K562 (cell line): ENCODE measurements around the gene NPEPPS. TPM values are rescaled to one million over a fixed set of nuclear protein-coding genes. Genes with fewer than 3 reads are reported as not detected.
"Not testable (repeated sequence)": the region's sequence is repeated elsewhere in the genome, so short reads cannot be mapped to it uniquely, and the experiment has no call there.

ENCODE experiments used
- ATAC-seq: fragments of 200-7000 bp; cut with Tn5 transposase; 3 replicates; pipeline ENCODE4 v1.9.1; 2020; ENCODE audit warnings: moderate library complexity
- BruUV-seq: library from RNA; stranded (reverse); fragments of 400-500 nt; replicated peaks from 2 replicates; lab custom pipeline; 2021; lab: Mats Ljungman, UMichigan
- CTCF ChIA-PET: fragments of 300-600 bp; formaldehyde crosslinking; extraction: SDS; loops from one replicate; lab custom pipeline; 2021; ENCODE audit warnings: low intra/inter-chr PET ratio; lab: Yijun Ruan, JAX
- POLR2A ChIA-PET: fragments of 300-600, 350-650 bp; sonication (Branson Sonifier 250); formaldehyde crosslinking; extraction: SDS; loops from one replicate; lab custom pipeline; 2021; ENCODE audit warnings: antibody characterized with exemption, inconsistent platforms; lab: Yijun Ruan, JAX
- DNase-seq, 4 experiments: peaks; one replicate each; pipeline versions ENCODE4 v3.0.0 to v3.0.0-alpha.2; 2011 to 2018; ENCODE audit warnings: low spot score in 3 of 4, mixed read lengths in 3 of 4; ENCODE audit errors: extremely low read depth in 1 of 4
- FAIRE-seq: peaks from 2 replicates; lab custom pipeline; 2011; peaks lifted over from hg19 to GRCh38; lab: Jason Lieb, UNC
- H2AFZ ChIP-seq: 2 replicates; pipeline ENCODE4 v1.6.0; 2011; ENCODE audit warnings: low read depth, low read length, control low read depth, inconsistent platforms
- H3K27ac ChIP-seq: fragments of 200-600 bp; 3 replicates; pipeline ENCODE4 v1.8.0; 2011; ENCODE audit warnings: low read depth, mild to moderate bottlenecking, control low read depth, inconsistent platforms, low read length, moderate library complexity, mixed read lengths; ENCODE audit errors: extremely low read depth
- H3K27me3 ChIP-seq, 2 experiments: fragments of 300-600 bp in 1 of 2; 2 replicates in 1 of 2; 3 replicates in 1 of 2; pipeline versions ENCODE4 v1.6.0 to v1.8.0; 2011; ENCODE audit warnings: inconsistent platforms in 2 of 2, low read length in 2 of 2, mild to moderate bottlenecking in 1 of 2, mixed read lengths in 1 of 2, moderate library complexity in 1 of 2; ENCODE audit not compliant: control insufficient read depth in 2 of 2, insufficient read depth in 2 of 2
- H3K36me3 ChIP-seq: fragments of 300-600 bp; 3 replicates; pipeline ENCODE4 v1.8.0; 2011; ENCODE audit warnings: mild to moderate bottlenecking, low read length, inconsistent platforms; ENCODE audit not compliant: control insufficient read depth, insufficient read depth
- H3K4me1 ChIP-seq, 2 experiments: fragments of 200-600 bp in 1 of 2; replicated peaks in 1 of 2; 2 replicates in 1 of 2; 3 replicates in 1 of 2; pipeline versions ENCODE4 v1.5.1 to v1.8.0; 2011; ENCODE audit warnings: inconsistent platforms in 2 of 2, low read length in 2 of 2, mild to moderate bottlenecking in 1 of 2, mixed read lengths in 1 of 2, moderate library complexity in 1 of 2; ENCODE audit not compliant: control insufficient read depth in 2 of 2, insufficient read depth in 2 of 2
- H3K4me2 ChIP-seq: 2 replicates; pipeline ENCODE4 v1.6.1; 2011; ENCODE audit warnings: low read length, control low read depth, inconsistent platforms, mixed read lengths; ENCODE audit not compliant: insufficient read depth
- H3K4me3 ChIP-seq: fragments of 200-600 bp; sonication (generic), shearing (Covaris generic); 2 replicates; pipeline ENCODE4 v1.5.1; 2016; ENCODE audit warnings: control low read depth, inconsistent platforms
- H3K79me2 ChIP-seq: fragments of 200-600 bp; 3 replicates; pipeline ENCODE4 v1.8.0; 2011; ENCODE audit warnings: low read length, inconsistent platforms; ENCODE audit not compliant: control insufficient read depth, insufficient read depth
- H3K9ac ChIP-seq, 2 experiments: 2 replicates each; pipeline versions ENCODE4 v1.6.0 to v1.6.1; 2011; ENCODE audit warnings: low read depth in 2 of 2, low read length in 2 of 2, control low read depth in 1 of 2, inconsistent platforms in 1 of 2, mild to moderate bottlenecking in 1 of 2, mixed read lengths in 1 of 2; ENCODE audit not compliant: insufficient read depth in 1 of 2
- H3K9me1 ChIP-seq: one replicate; pipeline ENCODE4 v1.6.0; 2011; ENCODE audit warnings: inconsistent platforms, mild to moderate bottlenecking, low read length, moderate library complexity; ENCODE audit not compliant: control insufficient read depth, insufficient read depth
- H3K9me3 ChIP-seq: replicated peaks from 2 replicates; pipeline ENCODE4 v1.5.1; 2011; ENCODE audit warnings: low read depth, low read length, inconsistent platforms; ENCODE audit not compliant: control insufficient read depth, insufficient read depth
- H4K20me1 ChIP-seq: replicated peaks from 2 replicates; pipeline ENCODE4 v1.6.1; 2011; ENCODE audit warnings: low read length, inconsistent platforms, mixed read lengths; ENCODE audit not compliant: control insufficient read depth, insufficient read depth
- MEIS2 ChIP-seq: fragments of 450-650 bp; IDR thresholded peaks from 2 replicates; pipeline ENCODE4 v1.6.1; 2014; ENCODE audit warnings: mild to moderate bottlenecking; ENCODE audit not compliant: partially characterized antibody
- MYNN ChIP-seq, 2 experiments: sonication (generic); formaldehyde crosslinking in 1 of 2; IDR thresholded peaks; 2 replicates each; pipeline versions ENCODE4 v1.5.0 to v1.6.1; 2016 to 2020; ENCODE audit warnings: antibody characterized with exemption in 1 of 2, missing genetic modification reagents in 1 of 2
- WGBS: fragments of 100-300 bp; shearing (Covaris generic); methylation state at CpG from one replicate; pipeline ENCODE4 v1.1.6; 2016; ENCODE audit warnings: low coverage, mixed read lengths; ENCODE audit not compliant: insufficient coverage; ENCODE audit errors: missing lambda C conversion rate; 5-methylcytosine and 5-hydroxymethylcytosine counted together
- in situ Hi-C: fragments of 300-500 bp; cut with MboI; formaldehyde crosslinking; loops from 4 replicates; pipeline ENCODE4 v1.15.0; 2018; ENCODE audit warnings: inconsistent platforms, mixed read lengths
- intact Hi-C: fragments of 100-400 bp; cut with micrococcal nuclease; formaldehyde crosslinking; loops from 2 replicates; pipeline ENCODE4 v1.14.2; 2022
- polyA plus RNA-seq, 8 experiments: library from polyadenylated mRNA; depleted of rRNA in 4 of 8; stranded (reverse) in 5 of 8; unstranded in 3 of 8; fragments of >200 nt; fragmentation: Nextera tagmentation in 2 of 8; fragmentation: Illumina TruSeq in 1 of 8; extraction: Ambion mirVana in 2 of 8; extraction: Trizol in 1 of 8; gene quantifications; 2 replicates each; pipeline versions ENCODE4 v1.2.1 to v1.2.3, GENCODE V29; 2011 to 2014; ENCODE audit warnings: inconsistent platforms in 1 of 8, missing spikeins in 1 of 8
- total RNA-seq, 7 experiments: library from RNA; depleted of rRNA in 6 of 7; stranded (reverse); fragments of >200 nt in 6 of 7; fragmentation: Illumina TruSeq in 2 of 7; extraction: Trizol in 2 of 7; gene quantifications; 2 replicates each; pipeline versions ENCODE4 v1.2.1 to v1.2.3, GENCODE V29; 2011 to 2021; ENCODE audit warnings: low replicate concordance in 1 of 7
- TF ChIP-seq, protein P1 (sequence below), 2 experiments: IDR thresholded peaks in 1 of 2; conservative IDR thresholded peaks in 1 of 2; 2 replicates each; pipeline ENCODE4 v1.6.1; 2016; ENCODE audit warnings: low read depth in 2 of 2, mild to moderate bottlenecking in 1 of 2, missing compliant biosample characterization in 1 of 2, missing genetic modification characterization in 1 of 2, moderate library complexity in 1 of 2

NPEPPS gene
- total and polyA plus RNA-seq, 9 of the 15 experiments (the other 6 are each of a cell fraction or from before 2014, with no cell fraction given) = 21.4 to 108 (median 46.0) TPM

DNA sequence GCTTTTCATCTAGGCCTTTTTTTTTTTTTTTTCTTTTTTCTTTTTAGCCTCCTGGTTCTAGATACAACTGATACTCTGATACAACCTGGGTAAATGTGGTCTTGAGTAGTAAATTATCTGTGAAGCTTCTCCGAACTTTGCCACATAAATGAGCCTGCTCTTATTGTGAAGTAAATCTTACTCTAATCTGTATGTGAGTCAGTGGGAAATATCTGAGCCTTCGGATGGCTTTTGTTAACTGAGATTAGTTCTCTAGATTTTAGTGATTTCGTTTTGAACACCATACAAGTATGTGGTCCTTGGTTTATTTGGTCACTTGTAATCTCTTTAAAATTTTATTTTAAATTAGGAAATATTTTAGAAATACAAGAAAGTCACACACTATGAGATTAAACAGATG, 8.2 kb downstream of the NPEPPS start:
- H3K9me1 ChIP-seq; H3K9ac ChIP-seq; ATAC-seq; H3K9me3 ChIP-seq; CTCF ChIA-PET; H3K27ac ChIP-seq; intact Hi-C loops; BruUV-seq; H2AFZ ChIP-seq; H3K4me3 ChIP-seq; H3K4me1 ChIP-seq; FAIRE-seq; H3K27me3 ChIP-seq; in situ Hi-C loops; H4K20me1 ChIP-seq; H3K36me3 ChIP-seq; H3K4me2 ChIP-seq; POLR2A ChIA-PET; DNase-seq; TF ChIP-seq MYNN (CRISPR knock-in tag; IDR thresholded peaks at IDR 0.05): not testable (repeated sequence)
- TF ChIP-seq MYNN (IDR thresholded peaks at IDR 0.05) = peak; percentile 44; the same call in 1 of the 2 replicates
- 26% methylated on average over 3 of the region's 3 CpGs for WGBS
- H3K79me2 ChIP-seq = peaks cover 47% of the 10 kb centered on the region

DNA sequence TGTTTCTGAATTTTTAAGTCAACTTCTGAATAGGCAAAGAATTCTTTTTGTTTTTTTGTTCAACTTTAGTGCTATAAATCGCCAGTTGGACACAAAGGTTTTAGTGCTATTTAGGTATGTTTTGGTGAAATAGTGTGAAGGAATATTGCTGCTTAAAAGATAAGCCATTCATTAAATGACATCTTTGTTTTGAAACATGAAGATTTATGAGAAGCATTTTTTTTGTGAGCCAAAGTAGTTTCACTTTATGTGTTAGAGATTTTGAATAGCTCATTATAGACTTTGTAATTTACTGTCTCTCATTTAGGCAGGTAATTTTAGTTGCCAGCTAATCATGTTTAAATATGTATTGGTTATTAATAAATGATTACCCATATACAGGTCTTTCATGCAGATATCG, 10.8 kb downstream of the NPEPPS start:
- H3K4me1 ChIP-seq, in situ Hi-C loops, H3K9me3 ChIP-seq, CTCF ChIA-PET, H2AFZ ChIP-seq, H4K20me1 ChIP-seq, DNase-seq, H3K4me3 ChIP-seq, FAIRE-seq, H3K27me3 ChIP-seq, ATAC-seq, H3K36me3 ChIP-seq, POLR2A ChIA-PET, H3K27ac ChIP-seq, H3K4me2 ChIP-seq, H3K9ac ChIP-seq, intact Hi-C loops, H3K9me1 ChIP-seq, BruUV-seq: not testable (repeated sequence)
- TF ChIP-seq, protein P1, sequence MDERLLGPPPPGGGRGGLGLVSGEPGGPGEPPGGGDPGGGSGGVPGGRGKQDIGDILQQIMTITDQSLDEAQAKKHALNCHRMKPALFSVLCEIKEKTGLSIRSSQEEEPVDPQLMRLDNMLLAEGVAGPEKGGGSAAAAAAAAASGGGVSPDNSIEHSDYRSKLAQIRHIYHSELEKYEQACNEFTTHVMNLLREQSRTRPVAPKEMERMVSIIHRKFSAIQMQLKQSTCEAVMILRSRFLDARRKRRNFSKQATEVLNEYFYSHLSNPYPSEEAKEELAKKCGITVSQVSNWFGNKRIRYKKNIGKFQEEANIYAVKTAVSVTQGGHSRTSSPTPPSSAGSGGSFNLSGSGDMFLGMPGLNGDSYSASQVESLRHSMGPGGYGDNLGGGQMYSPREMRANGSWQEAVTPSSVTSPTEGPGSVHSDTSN (CRISPR knock-in tag; IDR thresholded peaks at IDR 0.05; ENCODE audit: low read depth) = not testable (repeated sequence)
- TF ChIP-seq, protein P1 (tag; conservative IDR thresholded peaks at IDR 0.05; ENCODE audit: low read depth) = peak; percentile 71
- peak; percentile 63 for TF ChIP-seq MEIS2
- H3K79me2 ChIP-seq = peaks cover 35% of the 10 kb centered on the region
- 100% methylated on average over 1 of the region's 2 CpGs for WGBS

DNA sequence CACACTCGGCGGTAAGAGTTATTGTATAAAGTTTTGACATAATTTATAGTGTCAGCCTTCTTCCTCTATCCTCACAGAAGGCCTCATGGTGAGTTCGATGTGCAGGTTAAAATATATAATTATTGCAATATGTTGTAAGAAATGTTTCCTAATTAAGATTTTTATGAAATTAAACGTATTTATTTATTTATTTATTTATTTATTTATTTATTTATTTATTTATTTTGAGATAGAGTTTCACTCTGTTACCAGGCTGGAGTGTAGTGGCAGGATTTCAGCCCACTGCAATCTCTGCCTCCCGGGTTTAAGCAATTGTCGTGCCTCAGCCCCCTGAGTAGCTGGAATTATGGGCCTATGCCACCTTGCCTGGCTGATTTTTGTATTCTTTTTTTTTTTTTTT, 13.4 kb downstream of the NPEPPS start:
- BruUV-seq, H3K27me3 ChIP-seq, FAIRE-seq, H3K36me3 ChIP-seq, H3K9me1 ChIP-seq, H3K27ac ChIP-seq, POLR2A ChIA-PET, in situ Hi-C loops, H2AFZ ChIP-seq, H3K4me3 ChIP-seq, H4K20me1 ChIP-seq, CTCF ChIA-PET, intact Hi-C loops, H3K4me2 ChIP-seq, H3K9ac ChIP-seq, ATAC-seq, H3K4me1 ChIP-seq, H3K9me3 ChIP-seq, DNase-seq: not testable (repeated sequence)
- WGBS = 89% methylated on average over 6 of the region's 6 CpGs
- H3K79me2 ChIP-seq = peaks cover 24% of the 10 kb centered on the region
